GM12892 (cell line): ENCODE data around the gene TMC7.
"Not testable (repeated sequence)": the region's sequence is repeated elsewhere in the genome, so short reads cannot be mapped to it uniquely, and the experiment has no call there.

Experiments
- DNase-seq: peaks from one replicate; pipeline ENCODE4 v3.0.0; 2011; ENCODE audit not compliant: insufficient read length
- FAIRE-seq: peaks from 2 replicates; lab custom pipeline; 2011; peaks lifted over from hg19 to GRCh38; lab: Jason Lieb, UNC
- POLR2A ChIP-seq: IDR thresholded peaks from 2 replicates; pipeline ENCODE4 v1.6.1; 2011; ENCODE audit warnings: low read depth, low read length, control low read depth
- POLR2AphosphoS5 ChIP-seq: IDR thresholded peaks from 2 replicates; pipeline ENCODE4 v1.6.1; 2011; ENCODE audit warnings: low read depth, low read length, control low read depth
- TAF1 ChIP-seq: IDR thresholded peaks from 2 replicates; pipeline ENCODE4 v1.6.1; 2011; ENCODE audit warnings: low read depth, mild to moderate bottlenecking, control low read depth, low read length, borderline replicate concordance

TMC7 gene

DNA sequence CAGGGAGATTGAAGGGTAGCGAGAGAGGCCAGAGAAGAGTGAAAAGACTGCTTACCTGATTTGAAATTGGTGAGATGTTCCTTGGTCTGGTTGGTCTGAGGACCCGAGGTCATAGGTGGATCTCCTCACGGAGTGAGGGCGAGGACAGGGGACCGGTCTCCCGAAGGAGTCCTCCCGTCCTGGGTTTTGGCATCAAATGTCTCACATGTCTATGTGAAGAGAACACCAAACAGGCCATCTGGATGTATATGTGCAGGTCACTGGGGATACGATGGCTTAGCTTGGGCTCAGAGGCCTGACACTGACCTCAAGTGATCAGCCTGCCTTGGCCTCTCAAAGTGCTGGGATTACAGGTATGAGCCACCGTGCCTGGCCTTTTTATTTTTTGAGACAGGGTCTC is 13.3 kb downstream of the TMC7 start:
- not testable (repeated sequence) for DNase-seq, FAIRE-seq

DNA sequence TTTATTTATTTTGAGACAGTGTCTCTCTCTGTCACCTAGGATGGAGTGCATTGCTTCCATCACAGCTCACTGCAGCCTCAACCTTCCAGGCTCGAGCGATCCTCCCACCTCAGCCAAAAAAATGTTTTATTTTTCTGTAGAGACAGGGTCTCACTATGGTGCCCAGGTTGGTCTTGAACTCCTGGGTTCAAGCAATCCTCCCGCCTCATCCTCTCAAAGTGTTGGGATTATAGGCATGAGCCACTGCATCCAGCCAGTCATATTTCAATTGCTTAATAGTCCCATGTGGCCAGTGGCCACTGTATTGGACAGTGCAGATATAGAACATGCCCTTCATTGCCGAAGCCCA is 15.3 kb downstream of the TMC7 start:
- FAIRE-seq (no peak), DNase-seq (no peak)
- no peak for TF ChIP-seq POLR2AphosphoS5
- no peak for TF ChIP-seq TAF1
- TF ChIP-seq POLR2A, result no peak

DNA sequence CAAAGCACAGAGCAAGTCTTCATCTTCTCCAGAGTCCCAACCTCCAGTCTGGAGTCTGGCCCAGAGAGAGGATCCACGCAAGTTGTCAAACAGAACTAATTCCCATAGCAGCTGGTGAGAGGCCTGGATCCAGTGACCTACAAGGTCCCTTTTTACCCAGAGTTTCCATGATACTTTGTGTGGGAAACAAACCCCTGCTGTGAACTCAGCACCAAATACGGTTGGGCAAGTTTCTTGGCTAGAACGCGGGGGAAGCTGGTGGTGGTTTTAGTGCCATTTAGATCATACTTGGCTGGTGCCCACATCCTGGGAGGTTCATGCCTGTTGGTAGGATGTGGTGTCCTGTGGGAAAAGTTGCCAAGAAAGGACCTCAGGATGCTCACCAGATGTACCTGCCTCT is 18.1 kb downstream of the TMC7 start:
- no peak for FAIRE-seq
- DNase-seq, result no peak
- no peak for TF ChIP-seq TAF1
- no peak for TF ChIP-seq POLR2AphosphoS5
- TF ChIP-seq POLR2A, result no peak

DNA sequence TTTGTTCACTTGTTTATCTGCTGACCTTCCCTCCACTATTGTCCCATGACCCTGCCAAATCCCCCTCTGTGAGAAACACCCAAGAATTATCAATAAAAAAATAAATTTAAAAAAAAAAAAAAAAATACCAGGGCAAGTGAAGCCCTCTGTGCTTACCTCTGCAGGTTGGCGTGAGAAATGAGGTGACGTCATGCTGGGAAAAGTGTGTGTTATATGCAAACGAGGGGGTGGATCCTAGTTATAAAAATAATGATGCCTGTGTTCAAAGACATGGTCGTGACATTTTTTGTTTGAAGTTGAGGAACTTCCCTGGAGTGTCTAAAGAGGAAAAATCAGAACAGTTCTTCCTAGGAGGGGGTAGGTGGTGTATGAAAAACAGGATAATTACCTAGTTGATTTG is 20.2 kb downstream of the TMC7 start:
- FAIRE-seq (no peak), DNase-seq (no peak)
- no peak for TF ChIP-seq POLR2AphosphoS5
- TF ChIP-seq TAF1, result no peak
- TF ChIP-seq POLR2A, result no peak

DNA sequence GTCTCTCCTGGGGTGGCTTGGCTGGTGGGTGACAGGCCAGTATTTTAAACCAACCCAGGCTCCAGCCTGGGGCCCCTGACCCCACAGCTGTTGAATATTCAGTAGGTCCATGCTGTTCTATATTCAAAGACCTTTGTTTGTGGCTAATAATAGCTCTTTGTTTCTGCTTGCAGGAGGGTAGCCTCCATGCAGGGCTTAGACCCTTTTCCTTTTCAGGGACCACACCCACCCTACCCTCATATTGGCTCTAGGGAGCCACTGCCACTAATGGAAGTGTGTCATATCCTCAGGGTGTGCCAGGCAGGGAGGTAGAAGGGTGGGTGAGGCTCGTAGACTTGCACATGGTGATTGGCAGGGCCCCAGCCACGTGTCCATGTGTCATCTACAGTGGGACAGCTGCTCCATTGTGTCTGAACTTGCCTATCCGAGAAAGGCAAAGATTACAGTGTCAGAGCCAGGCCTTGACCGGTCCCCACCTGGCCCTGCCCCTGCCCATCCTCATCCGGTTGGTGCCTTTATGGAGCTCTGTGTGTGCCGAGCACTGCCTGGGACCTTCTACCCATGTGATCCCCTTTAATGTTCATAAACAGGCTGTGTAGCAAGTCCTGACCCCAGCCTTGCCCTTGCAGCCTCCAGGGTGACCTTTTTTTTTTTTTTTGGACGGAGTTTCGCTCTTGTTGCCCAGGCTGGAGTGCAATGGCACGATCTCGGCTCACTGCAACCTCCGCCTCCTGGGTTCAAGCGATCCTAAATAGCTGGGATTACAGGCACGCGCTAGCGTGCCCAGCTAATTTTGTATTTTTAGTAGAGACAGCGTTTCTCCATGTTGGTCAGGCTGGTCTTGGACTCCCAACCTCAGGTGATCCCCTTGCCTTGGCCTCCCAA is 22.1 kb downstream of the TMC7 start:
- DNase-seq, result no peak

DNA sequence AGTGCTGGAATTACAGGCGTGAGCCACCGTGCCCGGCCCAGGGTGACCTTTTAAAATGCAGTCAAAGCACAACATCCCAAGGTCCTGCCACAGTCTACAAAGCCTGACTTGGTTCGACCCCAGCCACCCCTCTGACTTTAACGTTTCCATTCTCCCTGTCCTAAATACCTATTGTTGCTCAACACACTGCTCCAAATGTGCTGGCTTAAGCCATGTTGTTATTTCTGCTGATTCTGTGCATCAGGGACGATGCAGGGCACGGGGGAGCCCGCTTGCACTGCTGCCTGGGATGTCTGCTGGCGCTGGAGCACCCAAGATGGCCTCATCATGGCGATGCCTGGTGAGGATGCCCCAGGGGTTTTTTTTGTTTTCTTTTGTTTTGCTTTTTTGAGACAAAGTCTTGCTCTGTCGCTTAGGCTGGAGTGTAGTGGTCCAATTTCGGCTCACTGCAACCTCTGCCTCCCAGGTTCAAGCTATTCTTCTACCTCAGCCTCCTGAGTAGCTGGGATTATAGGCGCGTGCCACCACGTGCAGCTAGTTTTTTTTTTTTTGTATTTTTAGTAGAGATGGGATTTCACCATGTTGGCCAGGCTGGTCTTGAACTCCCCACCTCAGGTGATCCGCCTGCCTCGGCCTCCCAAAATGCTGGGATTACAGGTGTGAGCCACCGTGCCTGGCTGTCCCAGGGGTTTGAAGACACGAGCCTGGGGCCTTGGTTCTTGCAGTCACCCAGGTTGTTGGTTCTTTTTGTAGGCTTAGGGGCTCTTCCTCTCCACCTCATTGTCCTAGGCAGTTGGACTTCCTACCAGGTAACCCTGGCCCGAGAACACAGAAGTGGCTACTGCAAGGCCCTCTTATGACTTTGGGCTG is 22.9 kb downstream of the TMC7 start:
- DNase-seq, result no peak
- no peak for FAIRE-seq
- no peak for TF ChIP-seq TAF1
- TF ChIP-seq POLR2A, result no peak
- TF ChIP-seq POLR2AphosphoS5, result no peak

More for the DNA sequence above, 22.1 kb downstream of the TMC7 start:
- no peak for TF ChIP-seq POLR2A
- no peak for TF ChIP-seq TAF1
- TF ChIP-seq POLR2AphosphoS5, result no peak
- FAIRE-seq, result no peak

DNA sequence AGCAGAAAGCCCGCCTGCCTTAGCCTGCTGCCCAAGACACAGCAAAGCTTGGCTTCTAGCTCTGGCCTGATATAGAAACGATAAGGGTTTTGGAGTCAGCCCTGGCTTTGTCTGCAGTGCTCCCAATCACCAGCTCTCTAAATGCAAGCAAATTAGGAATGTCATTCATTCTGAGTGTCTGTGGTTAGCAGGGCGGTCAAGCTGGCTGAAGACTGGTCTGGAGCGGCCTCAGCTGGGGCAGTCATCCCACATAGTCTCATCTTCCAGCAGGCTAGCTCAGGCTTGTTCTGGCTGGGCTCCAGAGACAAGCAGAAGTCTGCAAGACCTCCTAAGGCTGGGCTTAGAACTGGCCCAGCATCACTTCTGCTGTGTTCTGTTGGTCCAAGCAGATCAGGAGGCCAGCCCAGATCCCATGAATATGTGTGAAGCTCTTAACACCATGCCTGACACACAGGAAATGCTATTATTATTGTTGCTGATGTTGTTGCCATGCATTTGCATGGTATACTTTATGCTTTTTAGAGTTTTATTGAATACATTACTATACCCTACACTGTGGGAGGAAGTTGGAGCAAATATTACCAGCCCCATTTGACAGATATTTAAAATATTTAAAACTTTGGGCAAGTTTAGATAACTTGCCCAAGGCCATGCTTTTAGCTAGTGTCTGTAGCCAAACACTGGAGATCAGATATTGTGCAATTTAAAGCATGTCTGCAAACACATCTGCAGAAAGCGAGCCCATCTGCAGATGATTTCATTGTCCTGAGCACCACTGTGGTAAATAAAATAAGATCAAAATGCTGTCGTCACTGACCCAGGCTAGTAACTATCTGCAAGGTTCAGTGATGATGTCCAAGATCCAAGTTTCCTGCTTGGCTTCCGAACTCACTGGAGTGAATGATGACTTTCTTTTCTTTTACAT is 24.8 kb downstream of the TMC7 start:
- TF ChIP-seq TAF1, result no peak
- no peak for TF ChIP-seq POLR2AphosphoS5
- no peak for TF ChIP-seq POLR2A
- FAIRE-seq (no peak), DNase-seq (no peak)

DNA sequence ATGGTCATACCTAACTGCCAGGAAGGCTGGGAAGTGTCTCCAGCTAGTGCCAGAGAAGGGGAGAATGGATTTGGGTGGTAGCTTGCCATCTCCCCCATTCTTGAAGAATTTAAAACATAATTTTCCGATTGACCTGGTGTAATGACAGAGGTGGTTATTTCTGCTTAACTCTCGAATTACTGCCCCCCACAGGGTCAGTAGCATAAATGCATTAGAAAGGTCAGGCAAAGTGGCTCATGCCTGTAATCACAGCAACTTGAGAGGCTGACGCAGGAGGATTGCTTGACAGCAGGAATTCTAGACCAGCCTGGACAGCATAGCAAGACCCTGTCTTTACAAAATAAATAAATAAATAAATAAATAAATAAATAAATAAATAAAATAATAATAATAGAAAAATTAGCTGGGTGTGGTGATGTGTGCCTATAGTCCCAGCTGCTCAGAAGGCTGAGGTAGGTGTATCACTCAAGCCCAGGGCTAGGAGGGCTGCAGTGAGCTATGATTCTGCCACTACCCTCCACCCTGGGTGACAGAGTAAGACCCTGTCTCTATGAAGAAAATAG is 27.5 kb downstream of the TMC7 start:
- FAIRE-seq (no peak), DNase-seq (no peak)
- TF ChIP-seq POLR2AphosphoS5 (no peak), TAF1 (no peak), POLR2A (no peak)

DNA sequence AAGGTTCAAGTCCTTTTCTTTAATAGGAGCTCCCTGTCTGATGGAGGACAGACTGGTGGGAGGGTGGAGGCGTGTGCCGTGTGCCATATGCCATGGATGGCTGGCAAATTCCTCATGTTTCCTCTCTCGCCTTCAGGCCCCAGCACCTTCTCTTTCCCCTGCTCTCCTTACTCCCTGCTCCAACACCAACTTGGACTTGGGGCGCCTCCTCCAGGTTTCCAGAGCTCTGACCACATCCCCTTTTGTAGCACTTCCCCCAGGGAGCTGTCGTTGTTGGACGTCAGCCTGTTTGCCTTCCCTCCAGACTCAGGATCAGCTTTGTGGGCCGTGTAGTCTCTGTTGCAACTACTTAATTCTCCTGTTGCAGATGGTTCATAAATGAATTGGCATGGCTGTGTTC is 30.7 kb downstream of the TMC7 start:
- DNase-seq, result no peak
- FAIRE-seq, result no peak
- TF ChIP-seq TAF1 (no peak), POLR2A (no peak), POLR2AphosphoS5 (no peak)

DNA sequence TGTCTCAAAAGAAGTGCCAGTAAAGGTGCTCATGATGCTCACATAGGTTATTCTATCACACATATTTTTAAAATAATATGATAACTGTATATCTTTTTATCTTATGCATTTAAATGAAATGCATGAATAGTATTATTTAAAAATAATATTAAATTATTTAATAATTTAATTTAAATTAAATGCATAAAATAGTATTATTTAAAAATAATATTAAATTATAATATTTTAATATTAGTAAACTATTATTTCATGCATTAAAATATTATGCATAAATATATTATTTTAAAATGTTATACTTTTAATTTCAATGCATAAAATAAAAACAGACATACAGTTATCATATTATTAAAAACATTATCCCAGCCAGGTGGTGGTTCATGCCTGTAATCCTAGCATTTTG is 33.4 kb downstream of the TMC7 start:
- DNase-seq, result no peak
- TF ChIP-seq POLR2AphosphoS5, result no peak
- no peak for TF ChIP-seq TAF1
- TF ChIP-seq POLR2A, result no peak
- no peak for FAIRE-seq
